ENCODE results near the gene MRC2.

The MRC2 gene

DNA sequence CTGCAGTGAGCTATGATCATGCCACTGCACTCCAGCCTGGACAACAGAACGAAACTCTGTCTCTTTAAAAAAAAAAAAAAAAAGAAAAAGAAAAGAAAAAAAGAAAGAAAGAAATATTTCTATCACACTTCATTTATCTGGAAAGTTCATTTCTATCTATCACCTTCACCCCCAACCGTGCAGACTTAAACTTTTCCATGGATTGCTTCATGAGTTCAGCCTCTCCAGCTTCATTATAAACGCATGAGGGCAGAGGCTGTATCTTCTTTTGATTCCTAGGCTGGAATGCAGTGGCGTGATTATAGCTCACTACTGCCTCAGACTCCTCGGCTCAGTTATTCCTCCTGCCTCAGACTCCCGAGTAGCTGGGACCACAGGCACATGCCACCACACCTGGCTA, 28.2 kb downstream of the MRC2 start:
- no peak overlapping the region for H3K9ac ChIP-seq (ENCODE audit: low read depth, low read length)
- no peaks in the 10 kb centered on the region for H3K36me3 ChIP-seq (ENCODE audit: control insufficient read depth, insufficient read depth, low read length)
- peaks cover 13% of the 10 kb centered on the region for H3K4me1 ChIP-seq (ENCODE audit: control insufficient read depth, insufficient read depth, low read length)

GRCh38 chr17:62656446-62656845, 29.0 kb downstream of the MRC2 start:
- no peaks in the 10 kb centered on the region for H3K9me3 ChIP-seq (ENCODE audit: control insufficient read depth, insufficient read depth, low read length)
- no peak overlapping the region for H3K4me3 ChIP-seq (ENCODE audit: low read depth, low read length)
- peaks cover 13% of the 10 kb centered on the region for H3K4me1 ChIP-seq (ENCODE audit: control insufficient read depth, insufficient read depth, low read length)
- H3K9ac ChIP-seq (ENCODE audit: low read depth, low read length) = no peak overlapping the region
- H3K27ac ChIP-seq (ENCODE audit: low read depth, low read length) = no peak overlapping the region
- H3K27me3 ChIP-seq (ENCODE audit: control insufficient read depth, insufficient read depth, low read length) = peaks cover 8% of the 10 kb centered on the region
- no peaks in the 10 kb centered on the region for H3K36me3 ChIP-seq (ENCODE audit: control insufficient read depth, insufficient read depth, low read length)

More for the DNA sequence above, 28.2 kb downstream of the MRC2 start:
- no peak overlapping the region for H3K27ac ChIP-seq (ENCODE audit: low read depth, low read length)
- H3K4me3 ChIP-seq (ENCODE audit: low read depth, low read length) = no peak overlapping the region
- H3K9me3 ChIP-seq (ENCODE audit: control insufficient read depth, insufficient read depth, low read length) = no peaks in the 10 kb centered on the region
- peaks cover 8% of the 10 kb centered on the region for H3K27me3 ChIP-seq (ENCODE audit: control insufficient read depth, insufficient read depth, low read length)

- peaks cover 2% of the 10 kb centered on the region; the same call in 1 of the 2 replicates for H3K27me3 ChIP-seq (ENCODE audit: control insufficient read depth, insufficient read depth, low read length)
- no peak overlapping the region for H3K9ac ChIP-seq (ENCODE audit: low read depth, low read length)
- H3K4me1 ChIP-seq (ENCODE audit: control insufficient read depth, insufficient read depth, low read length) = peaks cover 9% of the 10 kb centered on the region
- no peaks in the 10 kb centered on the region for H3K9me3 ChIP-seq (ENCODE audit: control insufficient read depth, insufficient read depth, low read length)
- no peaks in the 10 kb centered on the region for H3K36me3 ChIP-seq (ENCODE audit: control insufficient read depth, insufficient read depth, low read length)
- no peak overlapping the region for H3K27ac ChIP-seq (ENCODE audit: low read depth, low read length)
- H3K4me3 ChIP-seq (ENCODE audit: low read depth, low read length) = no peak overlapping the region
Observed at GRCh38 chr17:62657145-62657665, 29.7 kb downstream of the MRC2 start.

DNA sequence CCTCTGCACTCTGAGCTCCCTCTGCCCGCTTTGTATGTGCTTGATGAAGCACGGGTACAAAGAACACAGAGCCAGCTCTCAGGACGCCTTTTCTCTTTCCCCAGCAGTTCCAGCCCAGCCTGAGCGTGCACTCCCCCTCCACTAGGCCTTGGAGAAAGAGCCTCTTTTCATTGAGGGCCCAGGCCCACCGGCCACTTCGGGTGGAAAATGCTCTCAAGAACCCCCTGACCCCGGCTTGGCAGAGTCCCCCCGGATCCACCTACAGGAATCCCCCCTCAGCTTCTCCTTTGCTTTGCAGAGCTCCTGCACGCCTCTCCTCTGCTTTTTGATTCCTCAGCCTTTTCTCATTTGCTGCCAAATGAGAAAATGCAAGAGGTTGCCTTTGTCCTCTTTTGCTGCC, 30.2 kb downstream of the MRC2 start:
- H3K27me3 ChIP-seq (ENCODE audit: control insufficient read depth, insufficient read depth, low read length) = no peaks in the 10 kb centered on the region
- H3K4me1 ChIP-seq (ENCODE audit: control insufficient read depth, insufficient read depth, low read length) = peaks cover 8% of the 10 kb centered on the region
- H3K9ac ChIP-seq (ENCODE audit: low read depth, low read length) = no peak overlapping the region
- no peaks in the 10 kb centered on the region for H3K36me3 ChIP-seq (ENCODE audit: control insufficient read depth, insufficient read depth, low read length)
- H3K27ac ChIP-seq (ENCODE audit: low read depth, low read length) = no peak overlapping the region
- no peaks in the 10 kb centered on the region for H3K9me3 ChIP-seq (ENCODE audit: control insufficient read depth, insufficient read depth, low read length)
- H3K4me3 ChIP-seq (ENCODE audit: low read depth, low read length) = no peak overlapping the region

GRCh38 chr17:62658136-62658920, 30.9 kb downstream of the MRC2 start:
- Histone ChIP-seq H3K9me3 (ENCODE audit: control insufficient read depth, insufficient read depth, low read length) (no peaks in the 10 kb centered on the region), H3K9ac (ENCODE audit: low read depth, low read length) (no peak overlapping the region), H3K36me3 (ENCODE audit: control insufficient read depth, insufficient read depth, low read length) (no peaks in the 10 kb centered on the region), H3K4me1 (ENCODE audit: control insufficient read depth, insufficient read depth, low read length) (peaks cover 7% of the 10 kb centered on the region), H3K4me3 (ENCODE audit: low read depth, low read length) (no peak overlapping the region), H3K27ac (ENCODE audit: low read depth, low read length) (no peak overlapping the region), H3K27me3 (ENCODE audit: control insufficient read depth, insufficient read depth, low read length) (no peaks in the 10 kb centered on the region)

- Histone ChIP-seq H3K27ac (ENCODE audit: low read depth, low read length) (no peak overlapping the region), H3K4me1 (ENCODE audit: control insufficient read depth, insufficient read depth, low read length) (no peaks in the 10 kb centered on the region), H3K9me3 (ENCODE audit: control insufficient read depth, insufficient read depth, low read length) (no peaks in the 10 kb centered on the region), H3K27me3 (ENCODE audit: control insufficient read depth, insufficient read depth, low read length) (no peaks in the 10 kb centered on the region), H3K36me3 (ENCODE audit: control insufficient read depth, insufficient read depth, low read length) (no peaks in the 10 kb centered on the region), H3K4me3 (ENCODE audit: low read depth, low read length) (no peak overlapping the region), H3K9ac (ENCODE audit: low read depth, low read length) (no peak overlapping the region)
Observed at GRCh38 chr17:62660629-62661118, 33.2 kb downstream of the MRC2 start.

DNA sequence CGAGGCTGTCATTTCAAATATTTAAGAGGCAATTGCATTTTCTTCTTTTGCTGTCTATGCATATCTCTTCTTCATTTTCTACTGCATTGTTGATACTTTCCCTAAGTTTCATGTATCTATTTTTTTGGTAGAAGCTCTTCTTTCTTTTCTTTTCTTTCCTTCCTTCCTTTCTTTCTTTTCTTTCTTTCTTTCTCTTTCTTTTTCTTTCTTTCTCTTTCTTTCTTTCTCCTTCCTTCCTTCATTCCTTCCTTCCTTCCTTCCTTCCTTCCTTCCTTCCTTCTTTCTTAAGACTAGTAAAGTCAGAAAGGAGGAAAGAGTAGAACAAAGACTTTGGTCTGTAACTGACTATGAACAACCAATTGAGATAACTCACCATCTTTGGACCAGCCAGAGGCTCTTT, 33.9 kb downstream of the MRC2 start:
- Histone ChIP-seq H3K9ac (ENCODE audit: low read depth, low read length) (no peak overlapping the region), H3K27ac (ENCODE audit: low read depth, low read length) (no peak overlapping the region), H3K36me3 (ENCODE audit: control insufficient read depth, insufficient read depth, low read length) (no peaks in the 10 kb centered on the region), H3K4me3 (ENCODE audit: low read depth, low read length) (no peak overlapping the region), H3K4me1 (ENCODE audit: control insufficient read depth, insufficient read depth, low read length) (no peaks in the 10 kb centered on the region), H3K9me3 (ENCODE audit: control insufficient read depth, insufficient read depth, low read length) (no peaks in the 10 kb centered on the region), H3K27me3 (ENCODE audit: control insufficient read depth, insufficient read depth, low read length) (no peaks in the 10 kb centered on the region)

DNA sequence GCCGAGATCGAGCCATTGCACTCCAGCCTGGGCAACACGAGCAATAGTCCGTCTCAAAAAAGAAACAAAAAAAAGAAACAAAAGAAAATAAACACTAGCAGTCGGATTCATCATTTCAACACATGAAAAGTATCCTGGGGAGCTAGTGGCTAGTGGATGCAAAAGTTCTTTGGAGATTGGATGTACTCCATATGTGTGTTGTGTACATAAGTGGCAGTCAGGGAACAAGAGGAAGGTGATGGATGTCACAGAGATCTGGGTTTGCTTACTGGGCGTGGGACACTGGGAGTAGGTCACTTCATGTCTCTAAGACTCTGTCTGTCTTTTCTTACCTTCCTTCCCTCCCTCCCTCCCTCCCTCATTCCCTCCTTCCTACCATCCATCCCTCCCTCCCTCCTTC, 35.4 kb downstream of the MRC2 start:
- H3K4me3 ChIP-seq (ENCODE audit: low read depth, low read length) = no peak overlapping the region
- H3K9ac ChIP-seq (ENCODE audit: low read depth, low read length) = no peak overlapping the region
- no peaks in the 10 kb centered on the region for H3K9me3 ChIP-seq (ENCODE audit: control insufficient read depth, insufficient read depth, low read length)
- no peaks in the 10 kb centered on the region for H3K27me3 ChIP-seq (ENCODE audit: control insufficient read depth, insufficient read depth, low read length)
- H3K36me3 ChIP-seq (ENCODE audit: control insufficient read depth, insufficient read depth, low read length) = no peaks in the 10 kb centered on the region
- no peaks in the 10 kb centered on the region for H3K4me1 ChIP-seq (ENCODE audit: control insufficient read depth, insufficient read depth, low read length)
- H3K27ac ChIP-seq (ENCODE audit: low read depth, low read length) = no peak overlapping the region

- Histone ChIP-seq H3K27me3 (ENCODE audit: control insufficient read depth, insufficient read depth, low read length) (no peaks in the 10 kb centered on the region), H3K4me3 (ENCODE audit: low read depth, low read length) (no peak overlapping the region), H3K27ac (ENCODE audit: low read depth, low read length) (no peak overlapping the region), H3K36me3 (ENCODE audit: control insufficient read depth, insufficient read depth, low read length) (no peaks in the 10 kb centered on the region), H3K9me3 (ENCODE audit: control insufficient read depth, insufficient read depth, low read length) (no peaks in the 10 kb centered on the region), H3K4me1 (ENCODE audit: control insufficient read depth, insufficient read depth, low read length) (no peaks in the 10 kb centered on the region), H3K9ac (ENCODE audit: low read depth, low read length) (no peak overlapping the region)
Observed at GRCh38 chr17:62663304-62663703, 35.8 kb downstream of the MRC2 start.

GRCh38 chr17:62664336-62665120, 37.1 kb downstream of the MRC2 start:
- Histone ChIP-seq H3K27me3 (ENCODE audit: control insufficient read depth, insufficient read depth, low read length) (no peaks in the 10 kb centered on the region), H3K4me1 (ENCODE audit: control insufficient read depth, insufficient read depth, low read length) (no peaks in the 10 kb centered on the region), H3K9ac (ENCODE audit: low read depth, low read length) (no peak overlapping the region), H3K4me3 (ENCODE audit: low read depth, low read length) (no peak overlapping the region), H3K36me3 (ENCODE audit: control insufficient read depth, insufficient read depth, low read length) (no peaks in the 10 kb centered on the region), H3K27ac (ENCODE audit: low read depth, low read length) (no peak overlapping the region), H3K9me3 (ENCODE audit: control insufficient read depth, insufficient read depth, low read length) (no peaks in the 10 kb centered on the region)

- Histone ChIP-seq H3K27ac (ENCODE audit: low read depth, low read length) (no peak overlapping the region), H3K36me3 (ENCODE audit: control insufficient read depth, insufficient read depth, low read length) (no peaks in the 10 kb centered on the region), H3K4me3 (ENCODE audit: low read depth, low read length) (no peak overlapping the region), H3K9me3 (ENCODE audit: control insufficient read depth, insufficient read depth, low read length) (no peaks in the 10 kb centered on the region), H3K4me1 (ENCODE audit: control insufficient read depth, insufficient read depth, low read length) (no peaks in the 10 kb centered on the region), H3K9ac (ENCODE audit: low read depth, low read length) (no peak overlapping the region), H3K27me3 (ENCODE audit: control insufficient read depth, insufficient read depth, low read length) (no peaks in the 10 kb centered on the region)
Observed at GRCh38 chr17:62665599-62665998, 38.1 kb downstream of the MRC2 start.

Data from HUES48 (cell line).